Kidney tubule cell (primary cell): ENCODE results near the gene SPATA4.

Experiments used
- DNase-seq: peaks from one replicate; pipeline ENCODE4 v3.0.0-alpha.2; 2018; ENCODE audit warnings: low spot score

SPATA4 gene

DNA sequence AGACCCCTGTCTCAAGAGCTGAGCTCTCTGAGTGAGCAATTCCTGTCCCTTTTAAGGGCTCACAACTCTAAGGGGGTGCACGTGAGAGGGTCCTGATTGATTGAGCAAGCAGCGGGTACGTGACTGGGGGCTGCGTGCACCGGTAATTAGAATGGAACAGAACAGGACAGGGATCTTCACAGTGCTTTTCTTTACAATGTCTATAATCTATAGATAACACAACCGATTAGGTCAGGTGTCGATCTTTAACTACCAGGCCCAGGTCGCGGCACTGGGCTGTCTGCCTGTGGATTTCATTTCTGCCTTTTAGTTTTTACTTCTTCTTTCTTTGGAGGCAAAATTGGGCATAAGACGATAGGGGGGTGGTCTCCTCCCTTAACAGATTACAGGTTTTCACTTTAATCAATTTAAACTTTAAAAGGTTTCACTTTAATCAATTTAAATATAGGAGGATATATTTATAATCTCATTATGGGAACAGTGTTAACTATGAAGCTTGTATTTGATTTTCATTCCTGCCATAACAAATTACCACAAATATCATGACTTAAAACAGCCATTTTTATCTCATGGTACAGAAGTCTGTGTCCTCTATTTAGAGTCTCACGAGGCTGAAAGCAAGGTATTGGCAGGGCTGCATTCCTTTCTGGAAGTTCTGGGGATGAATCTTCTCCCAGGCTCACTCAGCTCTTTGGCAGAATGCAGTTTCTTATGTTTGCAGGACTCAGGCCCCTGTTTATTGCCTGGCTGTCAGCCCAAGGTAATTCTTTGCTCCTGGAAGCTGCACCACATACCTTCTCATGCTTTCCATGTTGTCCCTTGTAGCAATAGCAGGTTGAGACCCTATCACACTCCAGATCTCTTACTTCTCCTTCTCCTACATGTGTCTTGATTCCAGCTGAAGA is 5.2 kb downstream of the SPATA4 start:
- peak; percentile 39 for DNase-seq

- peak; percentile 78 for DNase-seq
These were observed 6.7 kb downstream of the SPATA4 start for GRCh38 chr4:176188654-176189053.

GRCh38 chr4:176187624-176188023 is 7.8 kb downstream of the SPATA4 start:
- peak; percentile 88 for DNase-seq

DNA sequence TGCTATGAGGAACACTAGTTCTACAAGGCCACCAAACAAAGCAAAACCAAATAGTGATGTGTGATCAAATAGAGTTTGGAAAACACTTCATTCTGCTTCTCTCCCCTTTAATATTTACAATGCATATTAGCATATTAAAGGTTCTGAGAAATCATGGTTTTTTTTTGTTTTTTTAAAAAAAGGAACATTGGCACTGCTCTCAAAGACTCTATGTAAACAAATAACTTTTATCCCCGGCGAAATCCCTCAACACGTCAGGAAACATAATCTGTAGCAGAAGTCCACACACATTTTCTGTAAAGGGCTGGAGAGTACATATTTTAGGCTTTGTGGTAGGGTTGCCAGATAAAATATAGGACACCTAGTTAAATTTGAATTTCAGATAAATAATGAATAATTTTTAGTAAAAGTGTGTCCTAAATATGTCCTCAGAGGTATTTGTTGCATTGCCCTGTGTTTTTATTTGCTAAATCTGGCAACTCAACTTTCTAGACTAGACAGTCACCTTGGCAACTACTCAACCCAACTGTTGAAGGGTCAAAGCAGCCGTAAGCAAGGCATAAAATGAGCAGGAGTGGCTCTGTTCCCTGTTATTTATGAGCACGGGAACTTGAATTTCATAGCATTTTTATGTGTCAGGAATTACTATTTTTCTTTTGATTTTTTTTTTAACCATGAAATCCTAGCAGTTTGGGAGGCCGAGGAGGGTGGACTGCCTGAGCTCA is 8.6 kb downstream of the SPATA4 start:
- no peak for DNase-seq

DNA sequence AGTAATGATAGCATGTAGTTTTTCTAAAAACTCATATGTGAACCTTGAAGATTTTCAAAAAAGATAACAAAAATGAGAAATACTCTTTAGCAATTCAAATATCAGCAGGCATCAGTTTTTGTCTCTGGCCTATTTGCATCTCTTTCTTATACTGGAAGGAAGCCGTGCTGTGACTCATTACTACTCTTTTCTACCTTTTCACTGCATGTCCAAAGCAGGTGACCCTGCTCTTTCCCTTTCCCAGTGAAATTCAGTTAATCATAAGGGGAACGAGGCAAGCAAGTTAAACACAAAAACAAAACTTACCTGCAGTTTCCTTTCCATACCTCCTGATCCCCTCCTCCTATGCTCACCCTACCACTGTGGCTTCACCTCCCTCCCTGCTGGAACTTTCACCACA is 9.3 kb downstream of the SPATA4 start:
- peak; percentile 68 for DNase-seq

DNA sequence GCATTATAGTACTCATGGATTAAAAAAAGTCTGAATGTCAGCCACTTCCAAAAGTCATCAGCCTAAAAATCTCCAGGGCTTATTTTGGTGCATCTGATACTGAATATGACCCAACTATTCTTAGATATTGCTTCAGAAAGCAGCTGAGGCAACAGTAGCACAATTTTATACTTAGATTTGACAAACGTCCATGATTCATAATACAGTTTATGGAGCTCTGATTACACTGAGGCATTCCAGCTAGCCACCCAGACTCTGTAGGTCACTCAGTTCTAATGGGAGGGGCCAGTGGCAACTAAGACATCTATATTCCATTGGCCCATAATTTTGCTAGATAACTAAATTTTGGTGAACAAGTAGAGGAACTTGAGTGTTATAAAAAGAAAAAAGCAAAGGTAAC is 10.3 kb downstream of the SPATA4 start:
- DNase-seq: peak; percentile 50

- no peak for DNase-seq
These were observed 32.3 kb downstream of the SPATA4 start for GRCh38 chr4:176163041-176163440.

- DNase-seq: no peak
These were observed 38.7 kb downstream of the SPATA4 start for GRCh38 chr4:176156656-176157055.

DNA sequence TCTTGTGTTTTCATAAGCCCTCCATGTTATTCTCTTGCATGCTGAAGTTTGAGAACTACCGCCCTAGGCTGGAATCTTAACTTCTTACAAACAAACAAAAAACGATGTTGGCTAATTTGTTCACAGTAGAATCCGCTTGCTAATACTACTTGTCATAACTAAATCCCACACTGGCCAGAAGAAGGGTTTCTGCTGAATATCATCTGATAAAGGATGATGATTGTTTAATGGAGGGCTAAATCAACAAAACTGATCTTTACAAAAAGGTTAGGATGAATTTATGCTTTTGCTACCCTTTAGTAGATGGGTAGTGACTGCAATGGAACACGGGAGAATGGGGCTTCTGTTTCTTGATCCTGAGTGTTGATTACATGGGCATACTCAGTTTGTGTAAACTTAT is 42.3 kb downstream of the SPATA4 start:
- DNase-seq: no peak

DNA sequence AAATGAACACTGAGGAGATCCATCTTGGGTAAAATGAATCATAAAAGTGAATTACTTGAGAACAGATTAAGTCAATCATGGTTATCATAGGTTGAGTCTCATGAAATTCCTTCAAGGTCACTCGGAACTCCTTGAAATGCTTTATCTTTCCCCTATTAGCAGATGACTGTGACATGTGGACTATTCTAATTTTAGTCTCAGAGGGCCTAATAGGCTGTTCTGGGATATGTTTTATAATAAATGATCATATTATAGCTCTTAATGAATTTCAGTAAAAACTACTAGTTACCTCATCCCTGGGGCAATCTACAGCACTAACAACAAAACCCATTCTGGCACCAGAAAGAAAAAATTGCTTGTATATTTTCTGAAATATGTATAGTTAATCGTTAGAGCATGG is 44.7 kb downstream of the SPATA4 start:
- peak; percentile 1 for DNase-seq

GRCh38 chr4:176150356-176150682 is 45.1 kb downstream of the SPATA4 start:
- peak; percentile 55 for DNase-seq

DNA sequence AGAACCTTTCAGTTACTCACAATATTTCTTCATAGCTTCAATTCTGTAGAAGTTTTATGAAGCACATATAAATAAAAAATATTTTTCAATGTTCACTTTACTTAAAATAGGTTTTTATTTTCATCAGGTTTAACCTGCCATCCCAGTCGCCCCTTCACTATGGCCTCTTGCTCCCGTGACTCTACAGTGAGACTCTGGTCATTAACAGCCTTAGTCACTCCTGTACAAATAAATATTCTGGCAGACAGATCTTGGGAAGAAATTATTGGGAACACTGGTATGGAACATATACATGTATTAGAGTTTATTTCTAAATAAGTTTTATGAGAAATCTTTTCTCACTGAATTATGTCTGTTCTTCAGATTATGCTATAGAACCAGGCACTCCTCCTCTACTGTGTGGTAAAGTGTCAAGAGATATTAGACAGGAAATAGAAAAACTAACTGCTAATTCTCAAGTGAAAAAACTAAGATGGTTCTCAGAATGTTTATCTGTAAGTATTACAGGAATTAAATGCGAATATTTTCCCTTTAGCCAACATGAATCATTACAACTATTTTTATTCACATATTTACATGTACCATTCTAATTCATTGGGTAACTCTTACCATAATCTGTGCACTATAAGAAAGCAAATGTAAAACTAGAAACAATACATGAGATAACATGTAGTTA is 45.6 kb downstream of the SPATA4 start:
- peak; percentile 10 for DNase-seq

DNA sequence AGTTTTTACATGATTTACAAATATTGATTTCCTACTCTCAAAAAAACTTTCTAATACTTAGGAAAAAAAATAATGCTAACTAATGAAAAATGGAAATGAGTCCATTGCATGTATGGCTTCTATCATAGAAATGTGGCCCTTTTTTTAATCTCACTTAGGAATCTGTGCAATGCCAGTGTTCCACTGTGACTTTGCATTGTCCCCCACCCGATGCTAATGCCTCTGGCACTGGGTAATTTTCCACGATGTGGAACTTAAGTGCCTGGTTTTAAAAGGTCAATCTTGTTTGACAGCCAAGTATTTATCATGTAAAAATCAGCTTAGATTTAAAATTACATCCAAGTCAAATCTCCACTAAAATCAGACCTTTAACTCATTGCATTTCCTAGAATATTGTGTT is 53.1 kb downstream of the SPATA4 start:
- no peak for DNase-seq

- no peak for DNase-seq
These were observed 55.9 kb downstream of the SPATA4 start for GRCh38 chr4:176139518-176139917.

- DNase-seq: peak; percentile 47
These were observed 57.8 kb downstream of the SPATA4 start for GRCh38 chr4:176137631-176138030.

- DNase-seq: no peak
These were observed 60.7 kb downstream of the SPATA4 start for GRCh38 chr4:176134670-176135069.
